ENCODE measurements around the gene AUTS2.

GRCh38 chr7:69836702-69837101 lies 238.4 kb downstream of the AUTS2 start:
- TF ChIP-seq POLR2A (IDR thresholded peaks at IDR 0.05; ENCODE audit: low read depth, low read length): no peak
- TF ChIP-seq POLR2AphosphoS5 (IDR thresholded peaks at IDR 0.05; ENCODE audit: low read depth, low read length): no peak
- no peak for TF ChIP-seq TAF1 (IDR thresholded peaks at IDR 0.05; ENCODE audit: low read depth, low read length)
- no peak for TF ChIP-seq SPI1 (IDR thresholded peaks at IDR 0.05; ENCODE audit: low read depth, low read length)
- TF ChIP-seq POU2F2 (IDR thresholded peaks at IDR 0.05; ENCODE audit: low read depth, low read length): no peak

All from GM12891 (cell line).